GM12878 (cell line): ENCODE results near the gene FAHD2A.

ENCODE experiments used
- FOXM1 ChIP-seq: IDR thresholded peaks from 2 replicates; pipeline ENCODE4 v1.6.1; 2012; ENCODE audit warnings: low read depth, mild to moderate bottlenecking, inconsistent platforms, low read length, moderate library complexity
- HDAC2 ChIP-seq: fragments of 200-600 bp; sonication (generic); IDR thresholded peaks from 2 replicates; pipeline ENCODE4 v1.6.1; 2017
- KDM1A ChIP-seq: fragments of 200-600 bp; sonication (generic); IDR thresholded peaks from 2 replicates; pipeline ENCODE4 v1.6.1; 2016; ENCODE audit warnings: borderline replicate concordance
- PBX3 ChIP-seq: IDR thresholded peaks from 2 replicates; pipeline ENCODE4 v1.6.1; 2011; ENCODE audit warnings: mild to moderate bottlenecking, low read depth, low read length, moderate library complexity; ENCODE audit not compliant: insufficient replicate concordance
- TF ChIP-seq, protein P1 (sequence below), 3 experiments: IDR thresholded peaks in 2 of 3; conservative IDR thresholded peaks in 1 of 3; 2 replicates each; pipeline ENCODE4 v1.5.1; 2011; ENCODE audit warnings: low read depth in 3 of 3, low read length in 3 of 3, mild to moderate bottlenecking in 3 of 3, control low read depth in 2 of 3, moderate library complexity in 2 of 3, inconsistent platforms in 1 of 3, mixed read lengths in 1 of 3; ENCODE audit not compliant: control insufficient read depth in 2 of 3, insufficient read depth in 1 of 3; ENCODE audit errors: extremely low read depth in 1 of 3

DNA sequence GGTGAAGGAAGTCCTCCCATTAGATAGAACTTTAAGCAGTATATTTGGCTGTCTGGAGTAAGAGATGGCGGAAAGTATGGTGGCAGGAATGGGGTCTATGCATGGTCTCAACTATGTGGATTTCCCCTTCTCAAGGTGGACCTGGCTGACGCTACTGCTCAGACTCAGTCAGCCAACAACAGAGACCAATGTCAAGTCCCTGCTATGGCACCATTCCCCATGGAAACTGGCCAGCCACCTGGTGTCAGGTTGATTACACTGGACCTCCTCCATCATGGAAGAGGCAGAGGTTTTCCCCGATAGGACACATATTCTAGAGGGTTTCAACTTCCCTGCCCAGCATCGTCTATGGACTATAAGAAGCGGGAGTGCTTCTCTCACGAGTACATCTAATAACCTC is 8.6 kb upstream of the FAHD2A start:
- no peak for TF ChIP-seq PBX3
- no peak for TF ChIP-seq KDM1A
- TF ChIP-seq FOXM1, result no peak
- TF ChIP-seq, protein P1, sequence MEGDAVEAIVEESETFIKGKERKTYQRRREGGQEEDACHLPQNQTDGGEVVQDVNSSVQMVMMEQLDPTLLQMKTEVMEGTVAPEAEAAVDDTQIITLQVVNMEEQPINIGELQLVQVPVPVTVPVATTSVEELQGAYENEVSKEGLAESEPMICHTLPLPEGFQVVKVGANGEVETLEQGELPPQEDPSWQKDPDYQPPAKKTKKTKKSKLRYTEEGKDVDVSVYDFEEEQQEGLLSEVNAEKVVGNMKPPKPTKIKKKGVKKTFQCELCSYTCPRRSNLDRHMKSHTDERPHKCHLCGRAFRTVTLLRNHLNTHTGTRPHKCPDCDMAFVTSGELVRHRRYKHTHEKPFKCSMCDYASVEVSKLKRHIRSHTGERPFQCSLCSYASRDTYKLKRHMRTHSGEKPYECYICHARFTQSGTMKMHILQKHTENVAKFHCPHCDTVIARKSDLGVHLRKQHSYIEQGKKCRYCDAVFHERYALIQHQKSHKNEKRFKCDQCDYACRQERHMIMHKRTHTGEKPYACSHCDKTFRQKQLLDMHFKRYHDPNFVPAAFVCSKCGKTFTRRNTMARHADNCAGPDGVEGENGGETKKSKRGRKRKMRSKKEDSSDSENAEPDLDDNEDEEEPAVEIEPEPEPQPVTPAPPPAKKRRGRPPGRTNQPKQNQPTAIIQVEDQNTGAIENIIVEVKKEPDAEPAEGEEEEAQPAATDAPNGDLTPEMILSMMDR (IDR thresholded peaks at IDR 0.05 in 2 of 3, conservative IDR thresholded peaks at IDR 0.05 in 1 of 3; ENCODE audit: control insufficient read depth in 2 of 3, extremely low read depth in 1 of 3, insufficient read depth in 1 of 3, low read depth in 3 of 3, low read length in 3 of 3), result no peak
- no peak for TF ChIP-seq HDAC2
